ENCODE results near the gene RPL36AL.

DNA sequence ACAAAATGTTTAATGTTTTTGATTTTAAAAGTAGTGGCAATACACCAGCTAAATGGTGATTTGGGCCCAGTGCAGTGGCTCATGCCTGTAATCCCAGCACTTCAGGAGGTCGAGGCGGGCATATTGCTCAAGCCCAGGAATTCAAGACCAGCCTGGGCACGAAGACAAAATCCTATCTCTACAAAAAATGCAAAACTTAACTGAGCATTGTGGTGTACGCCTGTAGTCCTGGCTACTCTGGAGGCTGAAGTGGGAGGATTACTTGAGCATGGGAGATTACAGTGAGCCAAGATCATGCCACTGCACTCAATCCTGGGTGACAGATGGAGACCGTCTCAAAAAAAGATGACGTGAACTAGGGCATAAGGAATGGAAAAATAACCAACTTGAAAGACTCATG, 4.7 kb downstream of the RPL36AL start:
- no peak for TF ChIP-seq EZH2 (IDR thresholded peaks at IDR 0.05; ENCODE audit: low read depth, unreplicated experiment)
- TF ChIP-seq POLR2AphosphoS5 (IDR thresholded peaks at IDR 0.05; ENCODE audit: low read depth) = no peak
- no peak for TF ChIP-seq CTCF (conservative IDR thresholded peaks at IDR 0.05; ENCODE audit: low read depth in 2 of 2)

Data from GM23338 (cell line).